ENCODE measurements around the gene TFF1.

Gene TFF1

DNA sequence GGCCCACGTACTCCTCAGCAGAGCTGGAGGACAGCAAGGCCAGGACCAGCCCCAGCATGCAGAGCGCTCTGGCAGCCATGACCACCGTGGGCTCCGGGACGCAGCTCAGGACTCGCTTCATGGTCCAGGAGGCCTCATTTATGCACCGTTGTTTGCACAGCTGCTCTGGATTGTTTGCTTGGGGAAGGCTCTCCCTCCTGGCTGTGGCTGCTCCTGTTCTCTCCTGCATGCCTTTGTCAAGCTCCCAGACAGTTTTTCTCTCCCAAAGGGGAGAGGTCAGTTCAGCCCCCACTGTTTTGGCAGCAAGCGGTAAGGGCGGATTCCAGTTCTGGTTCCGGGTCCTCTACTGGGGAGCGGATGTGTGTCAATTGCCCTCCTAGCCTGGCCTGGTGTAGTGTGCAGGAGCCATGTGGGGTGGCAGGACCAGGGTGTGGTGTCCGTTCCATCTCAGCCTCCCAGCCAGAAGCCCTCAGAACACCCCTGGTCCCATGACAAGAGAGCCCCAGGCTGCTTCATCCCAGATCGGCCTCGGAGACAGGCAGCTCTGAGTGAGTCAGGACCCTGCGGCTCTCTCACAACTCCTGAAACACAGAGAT, 50.9 kb downstream of the TFF1 start, which contains the start of gene TFF3:
TFF3 (minus strand) TSS at position 114 of the 596 bp plus-strand sequence; CDS start at position 79, 35 bp downstream.
- H2BK5ac ChIP-seq (ENCODE audit: low read depth, low read length, poor library complexity, severe bottlenecking) = peak within 1 kb of the TSS; percentile 85
- peaks cover 0 to 8% of the 10 kb centered on the region in 2 experiments for H3K36me3 ChIP-seq (ENCODE audit: control insufficient read depth in 1 of 2, insufficient read depth in 2 of 2, low read depth in 1 of 2, low read length in 2 of 2)
- no peak within 1 kb of the TSS for H2BK12ac ChIP-seq (ENCODE audit: low read length in 2 of 2)
- no peak within 1 kb of the TSS for H3K9ac ChIP-seq (ENCODE audit: low read length)
- H3K4ac ChIP-seq (ENCODE audit: low read depth in 1 of 2, low read length in 2 of 2) = no peak within 1 kb of the TSS
- no peak within 1 kb of the TSS for H2BK120ac ChIP-seq (ENCODE audit: low read depth, low read length)
- peaks cover 1% of the 10 kb centered on the region for H3K79me1 ChIP-seq (replicated peaks; ENCODE audit: low read length, poor library complexity, severe bottlenecking)
- no peak within 1 kb of the TSS for H3K23ac ChIP-seq (ENCODE audit: low read length in 2 of 2)
- peak within 1 kb of the TSS; percentile 91 for H2AK5ac ChIP-seq (ENCODE audit: low read length, severe bottlenecking)
- H3K14ac ChIP-seq (ENCODE audit: low read length in 2 of 2) = no peak within 1 kb of the TSS
- H3K27ac ChIP-seq (ENCODE audit: low read length, poor library complexity, severe bottlenecking) = peak within 1 kb of the TSS; percentile 97
- H2AFZ ChIP-seq (ENCODE audit: low read depth, low read length) = no peak within 1 kb of the TSS
- H3K4me1 ChIP-seq (ENCODE audit: control insufficient read depth, insufficient read depth, low read depth, low read length) = peaks cover 60% of the 10 kb centered on the region
- H3K9me3 ChIP-seq (ENCODE audit: control insufficient read depth, low read length) = no peaks in the 10 kb centered on the region
- H3K18ac ChIP-seq (ENCODE audit: low read depth in 1 of 2, low read length in 2 of 2) = no peak within 1 kb of the TSS
- H3K4me2 ChIP-seq (ENCODE audit: low read length, poor library complexity, severe bottlenecking) = peak within 1 kb of the TSS; percentile 10
- H2BK15ac ChIP-seq (ENCODE audit: low read depth, poor library complexity, severe bottlenecking) = no peak within 1 kb of the TSS
- peaks cover 0 to 73% of the 10 kb centered on the region in 2 experiments for H3K27me3 ChIP-seq (ENCODE audit: control insufficient read depth in 1 of 2, insufficient read depth in 1 of 2, low read length in 2 of 2)
- WGBS = 79% methylated on average over 12 of the region's 15 CpGs
- H4K91ac ChIP-seq (ENCODE audit: low read length) = no peak within 1 kb of the TSS
- no peak for DNase-seq
- H4K8ac ChIP-seq (ENCODE audit: low read length) = no peak within 1 kb of the TSS
- H3K4me3 ChIP-seq (ENCODE audit: insufficient read depth in 1 of 2, low read depth in 1 of 2, low read length in 2 of 2) = no peak within 1 kb of the TSS

- H3K4ac ChIP-seq (ENCODE audit: low read depth in 1 of 2, low read length in 2 of 2) = no peak overlapping the region
- peaks cover 1% of the 10 kb centered on the region for H3K79me1 ChIP-seq (replicated peaks; ENCODE audit: low read length, poor library complexity, severe bottlenecking)
- H2BK15ac ChIP-seq (ENCODE audit: low read depth, poor library complexity, severe bottlenecking) = no peak overlapping the region
- no peak overlapping the region for H2BK5ac ChIP-seq (ENCODE audit: low read depth, low read length, poor library complexity, severe bottlenecking)
- H3K18ac ChIP-seq (ENCODE audit: low read depth in 1 of 2, low read length in 2 of 2) = no peak overlapping the region
- no peak overlapping the region for H3K4me3 ChIP-seq (ENCODE audit: insufficient read depth in 1 of 2, low read depth in 1 of 2, low read length in 2 of 2)
- no peak overlapping the region for H3K4me2 ChIP-seq (ENCODE audit: low read length, poor library complexity, severe bottlenecking)
- H2AK5ac ChIP-seq (ENCODE audit: low read length, severe bottlenecking) = peak overlapping the region; percentile 91
- no peak for DNase-seq
- no peaks in the 10 kb centered on the region for H3K9me3 ChIP-seq (ENCODE audit: control insufficient read depth, low read length)
- H3K9ac ChIP-seq (ENCODE audit: low read length) = no peak overlapping the region
- no peak overlapping the region for H2AFZ ChIP-seq (ENCODE audit: low read depth, low read length)
- peaks cover 56% of the 10 kb centered on the region for H3K4me1 ChIP-seq (ENCODE audit: control insufficient read depth, insufficient read depth, low read depth, low read length)
- H3K23ac ChIP-seq (ENCODE audit: low read length in 2 of 2) = no peak overlapping the region
- no peak overlapping the region for H2BK120ac ChIP-seq (ENCODE audit: low read depth, low read length)
- H3K36me3 ChIP-seq (ENCODE audit: control insufficient read depth in 1 of 2, insufficient read depth in 2 of 2, low read depth in 1 of 2, low read length in 2 of 2) = peaks cover 0 to 8% of the 10 kb centered on the region in 2 experiments
- H4K8ac ChIP-seq (ENCODE audit: low read length) = no peak overlapping the region
- H3K14ac ChIP-seq (ENCODE audit: low read length in 2 of 2) = no peak overlapping the region
- H3K27me3 ChIP-seq (ENCODE audit: control insufficient read depth in 1 of 2, insufficient read depth in 1 of 2, low read length in 2 of 2) = peaks cover 0 to 73% of the 10 kb centered on the region in 2 experiments
- H4K91ac ChIP-seq (ENCODE audit: low read length) = no peak overlapping the region
- H3K27ac ChIP-seq (ENCODE audit: low read length, poor library complexity, severe bottlenecking) = peak overlapping the region; percentile 97
- no peak overlapping the region for H2BK12ac ChIP-seq (ENCODE audit: low read length in 2 of 2)
- 83% methylated on average over 5 of the region's 6 CpGs for WGBS
Measured at GRCh38 chr21:42314616-42315295, 51.6 kb downstream of the TFF1 start.

DNA sequence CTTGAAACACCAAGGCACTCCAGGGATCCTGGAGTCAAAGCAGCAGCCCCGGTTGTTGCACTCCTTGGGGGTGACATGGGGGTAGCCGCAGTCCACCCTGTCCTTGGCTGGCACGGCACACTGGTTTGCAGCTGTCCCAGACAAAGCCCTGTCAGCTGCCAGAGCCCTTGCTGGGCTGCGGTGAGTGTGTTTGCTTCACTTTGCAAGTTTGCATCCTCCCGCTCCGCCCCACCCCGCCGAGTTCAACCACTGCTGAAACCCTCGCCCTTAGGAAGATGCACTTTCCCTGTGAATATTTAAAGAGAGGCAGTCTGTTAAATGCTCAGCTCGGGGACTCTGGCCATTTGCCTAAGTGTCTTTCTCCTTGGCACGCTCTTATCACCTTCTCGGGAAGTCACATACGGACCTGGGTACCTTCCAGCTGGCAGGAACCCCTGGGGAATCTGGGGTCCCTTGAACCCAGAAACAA, 52.8 kb downstream of the TFF1 start:
- H3K9ac ChIP-seq (ENCODE audit: low read length) = no peak overlapping the region
- no peak overlapping the region for H4K91ac ChIP-seq (ENCODE audit: low read length)
- H4K8ac ChIP-seq (ENCODE audit: low read length) = no peak overlapping the region
- peak overlapping the region; percentile 95 for H2AK5ac ChIP-seq (ENCODE audit: low read length, severe bottlenecking)
- no peak overlapping the region for H3K4ac ChIP-seq (ENCODE audit: low read depth in 1 of 2, low read length in 2 of 2)
- no peak overlapping the region for H2BK15ac ChIP-seq (ENCODE audit: low read depth, poor library complexity, severe bottlenecking)
- H3K27me3 ChIP-seq (ENCODE audit: control insufficient read depth in 1 of 2, insufficient read depth in 1 of 2, low read length in 2 of 2) = peaks cover 0 to 83% of the 10 kb centered on the region in 2 experiments
- peaks cover 56% of the 10 kb centered on the region for H3K4me1 ChIP-seq (ENCODE audit: control insufficient read depth, insufficient read depth, low read depth, low read length)
- no peak overlapping the region for H3K23ac ChIP-seq (ENCODE audit: low read length in 2 of 2)
- no peak overlapping the region for H3K4me3 ChIP-seq (ENCODE audit: insufficient read depth in 1 of 2, low read depth in 1 of 2, low read length in 2 of 2)
- no peak overlapping the region for H3K14ac ChIP-seq (ENCODE audit: low read length in 2 of 2)
- peaks cover 0 to 8% of the 10 kb centered on the region in 2 experiments for H3K36me3 ChIP-seq (ENCODE audit: control insufficient read depth in 1 of 2, insufficient read depth in 2 of 2, low read depth in 1 of 2, low read length in 2 of 2)
- peaks cover 1% of the 10 kb centered on the region for H3K79me1 ChIP-seq (replicated peaks; ENCODE audit: low read length, poor library complexity, severe bottlenecking)
- H2AFZ ChIP-seq (ENCODE audit: low read depth, low read length) = no peak overlapping the region
- H2BK12ac ChIP-seq (ENCODE audit: low read length in 2 of 2) = no peak overlapping the region
- DNase-seq = no peak
- WGBS = 44% methylated on average over 13 of the region's 13 CpGs
- no peak overlapping the region for H3K18ac ChIP-seq (ENCODE audit: low read depth in 1 of 2, low read length in 2 of 2)
- no peak overlapping the region for H2BK120ac ChIP-seq (ENCODE audit: low read depth, low read length)
- peak overlapping the region; percentile 54 for H3K4me2 ChIP-seq (ENCODE audit: low read length, poor library complexity, severe bottlenecking)
- no peaks in the 10 kb centered on the region for H3K9me3 ChIP-seq (ENCODE audit: control insufficient read depth, low read length)
- H2BK5ac ChIP-seq (ENCODE audit: low read depth, low read length, poor library complexity, severe bottlenecking) = no peak overlapping the region
- H3K27ac ChIP-seq (ENCODE audit: low read length, poor library complexity, severe bottlenecking) = peak overlapping the region; percentile 73

- Histone ChIP-seq H3K14ac (ENCODE audit: low read length in 2 of 2) (no peak overlapping the region), H3K23ac (ENCODE audit: low read length in 2 of 2) (no peak overlapping the region)
- 85% methylated on average over 15 of the region's 16 CpGs for WGBS
Measured at GRCh38 chr21:42312626-42313104, 53.7 kb downstream of the TFF1 start.

More at GRCh38 chr21:42312626-42313104, 53.7 kb downstream of the TFF1 start:
- Histone ChIP-seq H2BK15ac (ENCODE audit: low read depth, poor library complexity, severe bottlenecking) (no peak overlapping the region), H2BK5ac (ENCODE audit: low read depth, low read length, poor library complexity, severe bottlenecking) (peak overlapping the region; percentile 24), H2AFZ (ENCODE audit: low read depth, low read length) (no peak overlapping the region), H3K4me3 (ENCODE audit: insufficient read depth in 1 of 2, low read depth in 1 of 2, low read length in 2 of 2) (peak overlapping the region in 1 of 2 experiments; percentile 3), H3K79me1 (replicated peaks; ENCODE audit: low read length, poor library complexity, severe bottlenecking) (peaks cover 1% of the 10 kb centered on the region), H4K91ac (ENCODE audit: low read length) (no peak overlapping the region), H3K4me2 (ENCODE audit: low read length, poor library complexity, severe bottlenecking) (peak overlapping the region; percentile 21), H2BK12ac (ENCODE audit: low read length in 2 of 2) (no peak overlapping the region), H2BK120ac (ENCODE audit: low read depth, low read length) (no peak overlapping the region), H2AK5ac (ENCODE audit: low read length, severe bottlenecking) (peak overlapping the region; percentile 50), H4K8ac (ENCODE audit: low read length) (no peak overlapping the region), H3K4ac (ENCODE audit: low read depth in 1 of 2, low read length in 2 of 2) (no peak overlapping the region), H3K18ac (ENCODE audit: low read depth in 1 of 2, low read length in 2 of 2) (no peak overlapping the region), H3K9ac (ENCODE audit: low read length) (no peak overlapping the region), H3K36me3 (ENCODE audit: control insufficient read depth in 1 of 2, insufficient read depth in 2 of 2, low read depth in 1 of 2, low read length in 2 of 2) (peaks cover 0 to 8% of the 10 kb centered on the region in 2 experiments), H3K9me3 (ENCODE audit: control insufficient read depth, low read length) (no peaks in the 10 kb centered on the region), H3K4me1 (ENCODE audit: control insufficient read depth, insufficient read depth, low read depth, low read length) (peaks cover 53% of the 10 kb centered on the region), H3K27me3 (ENCODE audit: control insufficient read depth in 1 of 2, insufficient read depth in 1 of 2, low read length in 2 of 2) (peaks cover 5 to 85% of the 10 kb centered on the region in 2 experiments), H3K27ac (ENCODE audit: low read length, poor library complexity, severe bottlenecking) (no peak overlapping the region)
- DNase-seq = no peak
